Peyer's patch (tissue), 4 donors: ENCODE data around the gene CPED1. TPM values are rescaled to one million over a fixed set of nuclear protein-coding genes. Genes with fewer than 3 reads are reported as not detected.

ENCODE experiments used
- DNase-seq, 3 donors: peaks; one replicate each; pipeline ENCODE4 v3.0.0-alpha.2; 2017 to 2019
- H3K27ac ChIP-seq, 4 donors: fragments of 200-600 bp; sonication (generic); one replicate each; pipeline ENCODE4 v1.5.1; 2016 to 2019
- H3K27me3 ChIP-seq, 2 donors: fragments of 200-600 bp; sonication (generic); one replicate each; pipeline ENCODE4 v1.5.1; 2019
- H3K36me3 ChIP-seq, 3 donors: fragments of 200-600 bp; sonication (generic); one replicate each; pipeline ENCODE4 v1.5.1; 2016 to 2019
- H3K4me1 ChIP-seq, 4 donors: fragments of 200-600 bp; sonication (generic); one replicate each; pipeline ENCODE4 v1.5.1; 2016 to 2019
- H3K4me3 ChIP-seq, 4 donors: fragments of 200-600 bp; sonication (generic); 1 replicate in 3 of 4; 2 replicates in 1 of 4; pipeline ENCODE4 v1.5.1; 2016 to 2019; ENCODE audit warnings: mild to moderate bottlenecking in 1 of 4
- H3K9me3 ChIP-seq, 4 donors: fragments of 200-600 bp; sonication (generic); one replicate each; pipeline ENCODE4 v1.5.1; 2016 to 2019; ENCODE audit warnings: mild to moderate bottlenecking in 1 of 4
- CTCF ChIP-seq, 6 experiments: fragments of 450-650 bp in 4 of 6; fragments of 200-600 bp in 2 of 6; sonication (generic) in 1 of 6; IDR thresholded peaks; one replicate each; pipeline ENCODE4 v1.5.1; 2017 to 2019; ENCODE audit warnings: antibody characterized with exemption in 6 of 6, mild to moderate bottlenecking in 3 of 6, moderate library complexity in 1 of 6
- POLR2A ChIP-seq, 2 donors: fragments of 450-650 bp; IDR thresholded peaks; one replicate each; pipeline ENCODE4 v1.5.1; 2017; ENCODE audit warnings: antibody characterized with exemption in 2 of 2, mild to moderate bottlenecking in 2 of 2, moderate library complexity in 2 of 2
- total RNA-seq, 4 donors: library from RNA; depleted of rRNA; stranded (reverse); fragments of >200 nt; gene quantifications; one replicate each; pipeline ENCODE4 v1.1.0, GENCODE V29; 2016

Gene CPED1
- total RNA-seq, 4 donors from 2014 or later: 4.4 to 50.3 (median 8.5) TPM

DNA sequence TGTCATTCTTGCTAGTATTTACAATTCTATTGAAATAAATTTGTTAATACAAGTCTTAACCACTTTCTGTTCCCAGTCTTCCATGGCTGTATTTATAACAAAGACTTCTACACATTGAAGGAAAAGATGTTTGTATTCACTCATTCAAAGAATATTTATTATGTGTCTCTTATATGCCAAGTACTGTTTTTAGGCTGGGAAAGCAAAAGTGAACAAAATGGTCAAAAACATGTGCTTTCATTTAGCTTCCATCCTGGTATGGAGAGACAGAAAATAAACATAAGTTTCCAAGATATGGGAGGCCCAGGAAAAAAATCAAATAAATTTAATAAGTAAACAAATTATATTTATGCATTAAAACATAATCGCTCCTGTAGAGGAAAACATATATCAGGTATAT lies 22.9 kb downstream of the CPED1 start:
- H3K4me1 ChIP-seq: no peaks in the 10 kb centered on the region
- TF ChIP-seq POLR2A (IDR thresholded peaks at IDR 0.05): no peak
- no peak for TF ChIP-seq CTCF (IDR thresholded peaks at IDR 0.05)

DNA sequence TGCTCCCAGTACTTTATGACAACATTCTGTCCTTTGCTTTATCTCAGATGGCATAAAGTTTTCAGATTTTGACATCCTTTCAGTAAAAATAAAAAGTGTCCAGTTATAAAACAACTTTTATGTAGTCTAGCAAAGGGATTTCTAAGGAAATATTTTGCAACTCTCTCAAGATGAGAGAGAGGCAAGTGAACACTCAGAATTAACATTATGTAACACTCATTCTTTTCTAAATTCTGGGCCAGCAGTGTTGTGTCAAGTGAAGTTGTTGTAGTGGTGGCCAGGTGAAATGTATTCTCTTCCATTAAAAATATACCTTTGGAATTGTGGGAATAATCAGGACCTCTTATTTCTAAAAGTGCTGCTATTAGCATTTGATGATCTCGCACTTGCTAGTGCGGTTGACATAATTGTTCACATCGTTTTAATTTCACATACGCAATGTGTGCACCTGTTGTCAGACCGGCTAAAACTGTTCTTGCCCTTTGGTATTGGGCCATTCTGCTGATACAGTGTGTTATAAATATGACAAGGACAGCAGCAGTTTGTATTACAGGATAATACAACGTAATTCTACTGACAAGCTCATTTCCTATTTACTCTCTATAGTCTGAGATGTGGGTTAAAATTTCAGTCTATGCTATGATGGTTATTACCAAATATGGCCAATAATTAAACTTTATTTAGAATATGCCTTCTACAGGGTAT lies 23.8 kb downstream of the CPED1 start:
- Histone ChIP-seq H3K27me3 (no peaks in the 10 kb centered on the region), H3K4me1 (no peaks in the 10 kb centered on the region), H3K9me3 (no peaks in the 10 kb centered on the region), H3K4me3 (no peak overlapping the region), H3K36me3 (no peaks in the 10 kb centered on the region), H3K27ac (no peak overlapping the region)
- TF ChIP-seq CTCF (IDR thresholded peaks at IDR 0.05) (no peak), POLR2A (IDR thresholded peaks at IDR 0.05) (no peak)
- DNase-seq: no peak

More for the DNA sequence above, 22.9 kb downstream of the CPED1 start:
- Histone ChIP-seq H3K27ac (no peak overlapping the region), H3K9me3 (no peaks in the 10 kb centered on the region), H3K4me3 (no peak overlapping the region), H3K36me3 (no peaks in the 10 kb centered on the region), H3K27me3 (no peaks in the 10 kb centered on the region)
- no peak for DNase-seq

DNA sequence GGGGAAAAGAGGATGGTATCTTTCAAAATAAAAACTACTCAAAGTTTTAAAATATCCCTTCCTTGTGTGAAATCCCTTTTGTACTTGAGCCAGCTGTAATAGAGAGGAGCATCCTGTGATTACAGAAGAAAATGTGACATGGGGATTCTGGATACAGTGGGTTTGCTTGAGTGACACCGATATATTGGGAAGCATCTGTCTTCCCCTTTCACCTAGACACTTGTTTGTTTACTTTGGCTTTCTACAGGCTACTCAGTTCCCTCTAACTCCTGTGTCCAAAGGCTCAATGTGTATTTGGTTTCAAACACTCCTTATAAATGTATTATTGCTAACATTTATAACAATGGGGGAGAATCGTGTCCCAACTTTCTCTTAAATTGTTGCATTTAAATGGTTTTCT lies 24.4 kb downstream of the CPED1 start:
- no peaks in the 10 kb centered on the region for H3K4me1 ChIP-seq
- no peak overlapping the region for H3K4me3 ChIP-seq
- no peaks in the 10 kb centered on the region for H3K27me3 ChIP-seq
- TF ChIP-seq POLR2A (IDR thresholded peaks at IDR 0.05): no peak
- TF ChIP-seq CTCF (IDR thresholded peaks at IDR 0.05): no peak
- H3K27ac ChIP-seq: no peak overlapping the region
- H3K9me3 ChIP-seq: no peaks in the 10 kb centered on the region
- H3K36me3 ChIP-seq: no peaks in the 10 kb centered on the region
- no peak for DNase-seq

DNA sequence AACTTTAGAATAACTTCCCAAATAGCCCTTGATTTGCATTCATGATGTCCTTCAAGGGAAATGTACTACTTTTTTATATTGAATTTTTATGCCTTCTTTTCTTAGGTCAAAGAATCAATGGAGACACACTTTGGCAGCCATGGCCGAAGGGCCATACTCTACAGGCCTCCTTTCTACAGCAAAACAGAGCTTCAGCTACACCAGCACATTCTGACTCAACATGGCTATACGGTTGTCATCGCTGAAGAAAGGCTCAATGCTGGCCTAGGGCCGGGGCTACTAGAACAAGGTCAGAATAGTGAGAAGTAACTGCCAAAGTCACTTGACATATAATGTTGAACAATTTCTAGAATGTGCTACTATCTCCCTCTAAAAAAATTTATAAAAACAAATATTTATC lies 27.0 kb downstream of the CPED1 start:
- Histone ChIP-seq H3K4me3 (no peak overlapping the region), H3K4me1 (no peaks in the 10 kb centered on the region), H3K36me3 (no peaks in the 10 kb centered on the region), H3K9me3 (no peaks in the 10 kb centered on the region), H3K27me3 (no peaks in the 10 kb centered on the region), H3K27ac (no peak overlapping the region)
- TF ChIP-seq POLR2A (IDR thresholded peaks at IDR 0.05) (no peak), CTCF (IDR thresholded peaks at IDR 0.05) (no peak)
- DNase-seq: no peak

DNA sequence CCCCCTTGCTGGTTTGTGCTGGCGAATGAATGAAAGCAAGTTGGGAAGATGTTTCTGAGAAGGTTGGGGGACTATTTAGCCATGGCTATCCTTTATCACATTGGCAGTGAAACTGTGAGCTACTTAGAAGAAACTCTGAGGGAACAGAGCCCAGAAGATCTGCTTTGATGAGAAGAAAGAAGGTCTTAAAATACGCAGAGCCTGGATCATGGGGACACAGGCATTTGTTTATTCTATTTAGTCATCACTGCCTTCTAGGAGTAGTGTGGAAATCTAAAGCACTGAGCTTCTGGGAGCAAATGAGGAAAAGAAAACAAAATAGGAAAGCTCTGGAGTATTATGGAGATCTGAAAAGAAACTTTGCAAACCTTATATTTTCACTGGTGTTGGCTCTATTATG lies 28.5 kb downstream of the CPED1 start:
- TF ChIP-seq CTCF (IDR thresholded peaks at IDR 0.05): no peak
- TF ChIP-seq POLR2A (IDR thresholded peaks at IDR 0.05): no peak
- H3K4me1 ChIP-seq: no peaks in the 10 kb centered on the region
- no peaks in the 10 kb centered on the region for H3K36me3 ChIP-seq
- H3K9me3 ChIP-seq: no peaks in the 10 kb centered on the region
- H3K4me3 ChIP-seq: no peak overlapping the region
- DNase-seq: no peak
- H3K27me3 ChIP-seq: no peaks in the 10 kb centered on the region
- peak overlapping the region in 1 of 4 donors; percentile 48 for H3K27ac ChIP-seq
